Karpas-422 (cell line): ENCODE results near the gene FICD. TPM values are rescaled to one million over a fixed set of nuclear protein-coding genes. Genes with fewer than 3 reads are reported as not detected.

Experiments used
- DNase-seq: peaks from one replicate; pipeline ENCODE4 v3.0.0-alpha.2; 2015
- H2AFZ ChIP-seq: fragments of 200-600 bp; sonication (generic); 2 replicates; pipeline ENCODE4 v1.6.1; 2014; ENCODE audit warnings: antibody characterized with exemption, low read length, mixed read lengths
- H3K27ac ChIP-seq: fragments of 200-600 bp; sonication (generic); 2 replicates; pipeline ENCODE4 v1.5.1; 2014; ENCODE audit warnings: mild to moderate bottlenecking, low read length, moderate library complexity
- H3K27me3 ChIP-seq: fragments of 200-600 bp; sonication (generic); 2 replicates; pipeline ENCODE4 v1.6.1; 2014; ENCODE audit warnings: low read length, mixed read lengths
- H3K36me3 ChIP-seq: fragments of 200-600 bp; sonication (generic); 2 replicates; pipeline ENCODE4 v1.6.1; 2014; ENCODE audit warnings: low read length, mixed read lengths; ENCODE audit not compliant: insufficient read depth
- H3K4me1 ChIP-seq: fragments of 200-600 bp; sonication (generic); 2 replicates; pipeline ENCODE4 v1.6.1; 2014; ENCODE audit warnings: mild to moderate bottlenecking, low read length, mixed read lengths
- H3K4me2 ChIP-seq: fragments of 200-600 bp; sonication (generic); 2 replicates; pipeline ENCODE4 v1.6.1; 2014; ENCODE audit warnings: low read length, low read depth, mild to moderate bottlenecking; ENCODE audit not compliant: poor library complexity, severe bottlenecking
- H3K4me3 ChIP-seq: fragments of 200-600 bp; sonication (generic); 2 replicates; pipeline ENCODE4 v1.5.1; 2014; ENCODE audit warnings: mild to moderate bottlenecking, antibody characterized with exemption, low read length, mixed read lengths
- H3K79me2 ChIP-seq: fragments of 200-600 bp; sonication (generic); 2 replicates; pipeline ENCODE4 v1.6.1; 2014; ENCODE audit warnings: mild to moderate bottlenecking, low read length, mixed read lengths
- H3K9ac ChIP-seq: fragments of 200-600 bp; sonication (generic); 2 replicates; pipeline ENCODE4 v1.6.0; 2014; ENCODE audit warnings: low read length
- H3K9me2 ChIP-seq: fragments of 200-600 bp; sonication (generic), shearing (Covaris generic); replicated peaks from 2 replicates; pipeline ENCODE4 v1.6.0; 2014; ENCODE audit warnings: mild to moderate bottlenecking, low read length, moderate library complexity; ENCODE audit not compliant: insufficient read depth
- H3K9me3 ChIP-seq: fragments of 300-700, 200-600 bp; sonication (generic); 2 replicates; pipeline ENCODE4 v1.6.1; 2014; ENCODE audit warnings: low read length, mixed read lengths
- H4K20me1 ChIP-seq: fragments of 200-600 bp; sonication (generic); 2 replicates; pipeline ENCODE4 v1.6.1; 2014; ENCODE audit warnings: mild to moderate bottlenecking, antibody characterized with exemption, low read length, low read depth; ENCODE audit not compliant: insufficient read depth
- total RNA-seq: library from RNA; depleted of rRNA; stranded (reverse); fragments of >200 nt; shearing (Covaris generic); gene quantifications from 2 replicates; pipeline ENCODE4 v1.2.3, GENCODE V29; 2014; ENCODE audit warnings: low replicate concordance

Gene FICD
- total RNA-seq, 1 experiment from 2014 or later: 4.0 TPM

GRCh38 chr12:108510836-108511235 lies 4.2 kb upstream of the FICD start:
- no peaks in the 10 kb centered on the region for H3K9me2 ChIP-seq
- no peaks in the 10 kb centered on the region for H3K36me3 ChIP-seq
- no peak for DNase-seq
- H3K9ac ChIP-seq: no peak overlapping the region
- H3K4me3 ChIP-seq: no peak overlapping the region
- no peak overlapping the region for H2AFZ ChIP-seq
- no peaks in the 10 kb centered on the region for H4K20me1 ChIP-seq
- H3K27ac ChIP-seq: no peak overlapping the region
- no peaks in the 10 kb centered on the region for H3K27me3 ChIP-seq
- H3K79me2 ChIP-seq: no peaks in the 10 kb centered on the region
- H3K9me3 ChIP-seq: no peaks in the 10 kb centered on the region
- H3K4me1 ChIP-seq: peaks cover 11% of the 10 kb centered on the region
- H3K4me2 ChIP-seq: no peak overlapping the region

DNA sequence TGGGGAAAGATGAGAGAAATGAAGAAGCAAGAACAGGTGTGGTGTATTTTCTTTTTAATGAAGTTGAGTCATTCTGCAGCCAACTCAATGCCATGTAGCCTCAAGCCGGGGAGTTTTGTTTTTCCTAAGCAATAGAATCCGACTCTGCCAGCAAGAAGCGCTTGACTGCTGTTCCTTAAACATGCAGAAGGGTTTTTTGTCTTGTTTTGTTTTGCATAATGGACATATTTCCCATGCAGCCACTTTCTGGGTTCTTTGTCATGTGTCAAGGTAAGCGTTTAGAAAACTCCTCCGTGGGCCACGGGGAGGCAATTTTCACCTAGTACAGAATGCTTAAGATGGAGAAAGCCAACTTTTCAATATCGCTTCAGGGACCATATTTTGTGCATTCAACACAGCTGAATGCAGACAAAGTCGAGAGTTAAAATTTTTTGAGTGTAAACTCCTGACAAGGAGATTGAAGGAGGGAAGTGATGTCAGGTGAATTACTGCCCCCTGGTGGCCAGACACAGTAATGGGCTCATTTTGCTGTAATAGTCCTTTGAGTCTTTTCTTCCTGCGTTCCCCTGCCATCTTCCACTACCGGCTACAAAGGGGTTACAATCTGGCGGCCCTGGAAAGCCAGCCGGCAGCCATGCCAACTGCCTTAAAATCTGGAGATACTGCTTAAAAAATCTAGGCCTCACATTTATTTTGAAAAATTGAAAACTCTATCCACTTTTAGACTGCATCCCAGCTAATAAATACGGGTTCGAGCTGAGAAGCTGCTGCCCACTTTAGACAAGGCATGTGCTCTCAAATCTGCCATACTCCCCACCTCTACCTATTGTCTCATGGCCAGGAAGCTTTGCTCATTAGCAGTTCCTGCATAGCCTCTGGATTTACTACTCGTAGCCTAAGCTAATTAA lies 3.2 kb upstream of the FICD start:
- no peaks in the 10 kb centered on the region for H3K27me3 ChIP-seq
- H3K36me3 ChIP-seq: no peaks in the 10 kb centered on the region
- H3K4me3 ChIP-seq: no peak overlapping the region
- peak overlapping the region; percentile 42; the same call in 1 of the 2 replicates for H3K9ac ChIP-seq
- H3K9me2 ChIP-seq: no peaks in the 10 kb centered on the region
- H3K27ac ChIP-seq: no peak overlapping the region
- H2AFZ ChIP-seq: 0 out of 2 replicates have a peak overlapping the region, but pooled peaks have one; percentile 33
- H3K9me3 ChIP-seq: no peaks in the 10 kb centered on the region
- H4K20me1 ChIP-seq: 0 out of 2 replicates have a peak, but pooled peaks cover 9% of the 10 kb centered on the region
- H3K79me2 ChIP-seq: no peaks in the 10 kb centered on the region
- H3K4me1 ChIP-seq: peaks cover 21% of the 10 kb centered on the region
- peak overlapping the region; percentile 45 for H3K4me2 ChIP-seq
- DNase-seq: peak; percentile 90

DNA sequence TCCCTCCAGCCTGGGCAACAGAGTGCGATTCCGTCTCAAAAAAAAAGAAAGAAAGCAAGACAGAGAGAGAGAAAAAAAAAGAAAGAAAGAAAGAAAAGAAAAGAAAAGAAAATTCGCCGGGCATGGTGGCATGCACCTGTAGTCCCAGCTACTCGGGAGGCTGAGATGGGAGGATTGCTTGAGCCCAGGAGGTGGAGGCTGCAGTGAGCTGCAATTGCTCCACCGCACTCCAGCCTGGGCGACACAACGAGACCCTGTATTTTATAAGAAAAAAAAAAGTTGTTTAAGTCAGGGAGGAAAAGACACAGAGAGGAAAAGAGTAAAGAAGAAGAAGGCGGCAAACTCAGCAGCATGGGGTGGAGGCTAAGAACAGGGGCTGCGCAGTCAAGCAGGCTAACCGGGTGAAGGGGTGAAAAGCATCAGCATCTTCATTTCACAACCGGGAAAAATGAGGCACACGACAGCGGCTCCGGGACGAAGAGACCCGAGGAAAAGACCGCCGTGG lies 557 bp upstream of the FICD start:
- H3K4me3 ChIP-seq: peak overlapping the region; percentile 80

DNA sequence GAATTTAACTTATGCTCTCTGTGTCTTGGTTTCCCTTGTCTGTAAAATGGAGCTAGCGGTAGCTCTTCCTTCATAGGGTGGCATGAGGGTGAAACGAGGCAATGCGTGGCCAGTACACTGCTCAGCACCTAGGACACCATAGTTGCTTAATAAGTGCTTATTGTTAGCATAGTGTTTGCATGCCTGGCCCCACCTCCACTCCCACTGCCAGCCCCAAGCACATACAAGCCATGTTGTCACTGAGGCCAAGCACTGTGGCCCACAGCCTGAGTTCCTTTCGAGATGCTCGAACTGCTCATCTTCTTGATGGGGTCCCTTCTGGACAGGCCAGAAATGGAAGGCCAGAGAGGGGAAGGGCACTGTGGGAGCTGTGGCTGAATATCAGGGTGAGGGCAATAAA lies 839 bp downstream of the FICD start:
- H3K27me3 ChIP-seq: no peaks in the 10 kb centered on the region
- H3K27ac ChIP-seq: peak overlapping the region; percentile 5; the same call in 1 of the 2 replicates
- no peaks in the 10 kb centered on the region for H3K9me3 ChIP-seq
- peaks cover 20% of the 10 kb centered on the region; the same call in 1 of the 2 replicates for H3K36me3 ChIP-seq
- peaks cover 22% of the 10 kb centered on the region for H3K4me1 ChIP-seq
- H3K9ac ChIP-seq: peak overlapping the region; percentile 75
- H3K79me2 ChIP-seq: no peaks in the 10 kb centered on the region
- peak overlapping the region; percentile 80 for H3K4me3 ChIP-seq
- DNase-seq: peak; percentile 80
- H2AFZ ChIP-seq: no peak overlapping the region
- 0 out of 2 replicates have a peak, but pooled peaks cover 12% of the 10 kb centered on the region for H4K20me1 ChIP-seq
- peak overlapping the region; percentile 77 for H3K4me2 ChIP-seq
- no peaks in the 10 kb centered on the region for H3K9me2 ChIP-seq

More for the DNA sequence above, 557 bp upstream of the FICD start:
- Histone ChIP-seq H3K79me2 (no peaks in the 10 kb centered on the region), H4K20me1 (0 out of 2 replicates have a peak, but pooled peaks cover 12% of the 10 kb centered on the region), H3K36me3 (peaks cover 8% of the 10 kb centered on the region; the same call in 1 of the 2 replicates), H3K9ac (peak overlapping the region; percentile 55), H3K4me1 (peaks cover 22% of the 10 kb centered on the region), H3K9me2 (no peaks in the 10 kb centered on the region), H3K9me3 (no peaks in the 10 kb centered on the region), H3K27me3 (no peaks in the 10 kb centered on the region), H3K4me2 (peak overlapping the region; percentile 77), H2AFZ (0 out of 2 replicates have a peak overlapping the region, but pooled peaks have one; percentile 69), H3K27ac (no peak overlapping the region)
- DNase-seq: no peak

DNA sequence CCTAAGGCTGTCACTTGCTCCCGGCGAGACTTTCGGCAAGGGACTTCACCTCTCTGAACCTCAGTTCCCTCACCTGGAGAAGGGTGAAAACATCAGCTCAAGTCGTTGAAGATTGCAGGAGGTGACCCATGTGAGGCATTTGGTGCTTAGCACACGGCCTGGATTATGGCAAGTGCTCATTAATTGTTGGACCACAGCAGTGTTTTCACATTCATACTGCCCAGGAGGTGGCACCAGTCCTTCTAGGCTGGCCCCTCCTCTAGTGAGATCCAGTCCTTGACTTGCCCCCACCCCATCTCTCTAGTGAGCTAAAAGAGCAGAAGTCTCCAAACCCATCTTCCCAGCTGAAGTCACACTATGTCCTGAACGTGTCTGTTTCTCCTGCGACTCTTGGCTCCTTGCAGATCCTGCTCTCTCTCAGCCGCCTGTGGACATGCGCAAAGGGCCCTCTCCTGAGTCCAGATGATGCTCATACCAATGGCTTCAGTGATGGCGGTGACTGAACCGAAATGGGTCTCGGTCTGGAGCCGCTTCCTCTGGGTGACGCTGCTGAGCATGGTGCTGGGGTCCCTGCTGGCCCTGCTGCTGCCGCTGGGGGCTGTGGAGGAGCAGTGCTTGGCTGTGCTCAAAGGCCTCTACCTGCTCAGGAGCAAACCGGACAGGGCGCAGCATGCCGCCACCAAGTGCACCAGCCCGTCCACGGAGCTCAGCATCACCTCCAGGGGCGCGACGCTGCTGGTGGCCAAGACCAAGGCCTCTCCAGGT lies 1.6 kb downstream of the FICD start:
- H3K4me3 ChIP-seq: peak overlapping the region; percentile 80; the same call in 1 of the 2 replicates
- no peak overlapping the region for H2AFZ ChIP-seq
- no peaks in the 10 kb centered on the region for H3K9me3 ChIP-seq
- H3K27ac ChIP-seq: no peak overlapping the region
- no peaks in the 10 kb centered on the region for H3K79me2 ChIP-seq
- peak; percentile 53 for DNase-seq
- 0 out of 2 replicates have a peak, but pooled peaks cover 12% of the 10 kb centered on the region for H4K20me1 ChIP-seq
- H3K9ac ChIP-seq: peak overlapping the region; percentile 75
- H3K4me1 ChIP-seq: peaks cover 21% of the 10 kb centered on the region
- peaks cover 25% of the 10 kb centered on the region; the same call in 1 of the 2 replicates for H3K36me3 ChIP-seq
- H3K4me2 ChIP-seq: peak overlapping the region; percentile 77
- H3K9me2 ChIP-seq: no peaks in the 10 kb centered on the region
- no peaks in the 10 kb centered on the region for H3K27me3 ChIP-seq

DNA sequence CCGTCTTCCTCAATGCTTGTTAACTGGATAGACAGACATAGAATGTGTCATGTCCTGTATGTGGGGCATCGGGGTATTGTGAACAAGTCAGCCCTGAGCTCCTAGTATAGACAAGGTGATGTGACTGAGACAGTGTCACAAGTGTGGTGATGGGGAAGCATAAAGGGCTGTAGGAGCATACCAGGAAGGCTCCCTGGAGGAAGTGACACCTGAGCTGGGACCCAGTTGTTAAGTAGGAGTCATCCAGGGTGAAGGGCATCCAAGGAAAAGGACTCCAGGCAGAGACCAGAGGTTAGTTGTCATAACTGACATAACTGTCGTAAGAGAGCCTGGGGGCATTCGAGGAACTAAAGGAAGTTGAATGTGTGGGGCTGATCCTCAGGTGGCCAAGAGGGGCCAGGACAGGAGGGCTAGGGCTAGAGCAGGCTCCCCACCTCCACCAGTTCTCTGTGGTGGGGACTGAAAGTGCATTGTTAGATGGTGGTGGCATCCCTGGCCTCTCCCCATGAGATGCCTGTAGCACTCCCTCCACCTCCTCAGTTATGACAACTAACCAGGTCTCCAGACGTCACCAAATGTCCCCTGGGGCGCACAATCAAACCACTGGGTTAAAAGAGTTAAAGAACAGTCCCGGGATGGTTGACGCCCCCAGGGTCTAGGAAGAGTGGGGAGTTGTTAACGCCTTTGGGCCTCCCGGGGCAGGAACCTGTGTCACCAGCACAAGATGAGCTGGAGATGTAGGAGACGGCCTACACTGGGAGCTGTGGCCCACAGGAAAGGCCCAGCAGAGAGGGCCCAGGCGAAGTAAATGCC lies 2.4 kb downstream of the FICD start:
- DNase-seq: no peak
- no peaks in the 10 kb centered on the region for H3K27me3 ChIP-seq
- H4K20me1 ChIP-seq: 0 out of 2 replicates have a peak, but pooled peaks cover 12% of the 10 kb centered on the region
- no peak overlapping the region for H3K9ac ChIP-seq
- H3K9me3 ChIP-seq: no peaks in the 10 kb centered on the region
- no peak overlapping the region for H3K4me2 ChIP-seq
- H3K79me2 ChIP-seq: no peaks in the 10 kb centered on the region
- no peaks in the 10 kb centered on the region for H3K9me2 ChIP-seq
- no peak overlapping the region for H3K27ac ChIP-seq
- H2AFZ ChIP-seq: no peak overlapping the region
- peaks cover 19% of the 10 kb centered on the region for H3K4me1 ChIP-seq
- peaks cover 28% of the 10 kb centered on the region; the same call in 1 of the 2 replicates for H3K36me3 ChIP-seq
- H3K4me3 ChIP-seq: no peak overlapping the region

DNA sequence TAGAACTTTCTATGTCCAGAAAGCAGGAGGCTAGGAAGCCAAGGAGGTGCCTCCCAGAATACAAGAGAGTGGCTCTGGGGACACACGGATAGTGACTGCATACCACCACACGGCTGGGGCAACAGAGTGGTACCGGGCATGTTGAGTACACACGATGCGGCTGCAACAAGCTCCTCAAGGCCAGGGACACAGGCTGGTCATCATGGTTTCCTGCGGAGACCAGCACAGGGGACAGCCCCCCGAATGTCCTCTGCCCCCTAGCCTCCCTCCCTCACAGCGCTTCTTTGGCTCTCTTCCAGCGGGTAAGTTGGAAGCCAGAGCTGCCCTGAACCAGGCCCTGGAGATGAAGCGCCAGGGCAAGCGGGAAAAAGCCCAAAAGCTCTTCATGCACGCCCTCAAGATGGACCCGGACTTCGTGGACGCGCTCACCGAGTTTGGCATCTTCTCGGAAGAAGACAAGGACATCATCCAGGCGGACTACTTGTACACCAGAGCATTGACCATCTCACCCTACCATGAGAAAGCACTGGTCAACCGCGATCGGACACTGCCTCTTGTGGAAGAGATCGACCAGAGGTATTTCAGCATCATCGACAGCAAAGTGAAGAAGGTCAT lies 3.1 kb downstream of the FICD start:
- no peak for DNase-seq
- Histone ChIP-seq H2AFZ (no peak overlapping the region), H3K9ac (no peak overlapping the region), H3K9me2 (no peaks in the 10 kb centered on the region), H3K27ac (no peak overlapping the region), H3K79me2 (no peaks in the 10 kb centered on the region), H3K27me3 (no peaks in the 10 kb centered on the region), H3K36me3 (peaks cover 31% of the 10 kb centered on the region; the same call in 1 of the 2 replicates), H3K4me3 (no peak overlapping the region), H3K4me1 (peaks cover 19% of the 10 kb centered on the region), H4K20me1 (0 out of 2 replicates have a peak, but pooled peaks cover 12% of the 10 kb centered on the region), H3K4me2 (no peak overlapping the region), H3K9me3 (no peaks in the 10 kb centered on the region)
